HL-60 (cell line): ENCODE measurements around the gene RALGPS2.

ENCODE experiments used
- CTCF ChIP-seq: IDR thresholded peaks from one replicate; pipeline ENCODE4 v1.5.1; 2011; ENCODE audit warnings: low read length, control low read depth, inconsistent platforms; ENCODE audit not compliant: insufficient read depth
- SPI1 ChIP-seq: IDR thresholded peaks from 2 replicates; pipeline ENCODE4 v1.6.1; 2012; ENCODE audit warnings: low read depth, mild to moderate bottlenecking, borderline replicate concordance

DNA sequence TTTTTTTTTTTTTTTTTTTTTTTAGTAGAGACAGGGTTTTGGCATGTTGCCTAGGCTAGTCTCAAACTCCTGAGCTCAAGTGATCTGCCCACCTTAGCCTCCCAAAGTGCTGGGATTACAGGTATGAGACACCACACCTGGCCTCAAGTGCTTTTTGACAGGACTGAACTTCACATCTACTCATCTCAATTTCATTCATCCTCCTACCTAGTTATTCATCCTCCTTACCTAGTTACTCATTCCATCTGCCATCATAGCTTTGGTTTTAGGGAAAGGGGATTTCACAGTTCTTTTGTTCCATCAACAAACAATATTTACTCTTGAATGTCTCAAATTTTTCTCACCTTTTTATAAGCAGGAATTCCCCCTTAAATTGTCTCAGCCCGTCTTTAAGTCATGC, 38.6 kb upstream of the RALGPS2 start:
- TF ChIP-seq CTCF (no peak), SPI1 (no peak)
